SW 1271 (cell line): Measurements from ENCODE around the gene JCAD.
"Not testable (repeated sequence)": the region's sequence is repeated elsewhere in the genome, so short reads cannot be mapped to it uniquely, and the experiment has no call there.

Experiments
- DNase-seq, 2 experiments: peaks; one replicate each; lab custom pipeline; 2025; lab: John Stamatoyannopoulos, UW

JCAD gene

DNA sequence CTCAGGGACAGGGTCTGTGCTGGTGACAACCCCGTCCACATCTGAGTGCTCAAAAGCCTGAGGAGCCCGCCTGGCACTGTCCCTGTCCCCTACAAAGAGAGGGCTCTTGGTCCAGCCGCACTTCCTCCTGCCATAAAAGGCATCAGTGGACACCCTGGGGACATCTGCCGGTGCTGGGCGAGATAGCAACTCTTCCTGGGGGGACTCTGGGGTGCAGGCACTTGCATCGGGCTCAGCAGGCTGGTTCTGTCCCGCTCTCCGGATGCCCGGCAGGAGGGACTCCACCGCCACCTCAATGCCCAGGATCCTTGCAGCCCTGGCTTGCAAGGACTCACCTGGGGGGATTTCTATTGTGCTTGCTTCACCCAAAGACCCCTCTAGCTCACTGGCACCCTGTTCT is 32.8 kb downstream of the JCAD start:
- DNase-seq: no peak

DNA sequence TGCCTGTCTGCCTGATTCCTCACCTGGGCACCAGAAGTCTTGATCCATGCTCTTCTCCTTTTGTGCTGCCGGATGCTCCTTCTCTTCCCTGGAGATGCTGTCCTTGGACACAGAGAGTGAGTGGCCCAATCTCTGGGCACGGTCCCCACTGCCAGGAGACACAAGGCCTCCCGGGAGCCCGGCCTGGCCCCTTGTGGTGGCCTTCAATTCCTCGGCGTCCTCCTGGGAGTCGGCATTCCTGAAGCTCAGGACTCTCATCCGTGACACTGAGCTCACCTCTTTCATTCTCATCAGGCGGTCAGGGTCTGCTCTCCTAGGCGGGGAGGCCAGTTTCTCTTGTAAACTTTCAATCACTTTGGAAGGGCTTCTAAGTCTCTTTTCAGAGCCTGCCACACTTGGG is 33.3 kb downstream of the JCAD start:
- DNase-seq: no peak

DNA sequence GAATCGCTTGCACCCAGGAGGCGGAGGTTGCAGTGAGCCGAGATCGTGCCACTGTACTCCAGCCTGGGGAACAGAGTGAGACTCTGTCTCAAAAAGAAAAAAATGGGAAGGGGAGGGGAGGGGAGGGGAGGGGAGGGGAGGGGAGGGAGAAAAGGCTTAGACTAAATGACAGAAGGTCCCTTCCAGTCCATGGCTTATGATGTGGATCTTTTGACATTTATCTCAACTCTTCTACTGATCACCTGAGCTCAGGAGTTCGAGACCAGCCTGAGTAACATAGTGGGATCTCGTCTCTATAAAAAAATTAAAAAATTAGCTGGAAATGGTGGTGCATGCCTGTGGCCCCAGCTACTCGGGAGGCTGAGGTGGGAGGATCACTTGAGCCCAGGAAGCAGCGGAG is 34.0 kb downstream of the JCAD start:
- not testable (repeated sequence) for DNase-seq

DNA sequence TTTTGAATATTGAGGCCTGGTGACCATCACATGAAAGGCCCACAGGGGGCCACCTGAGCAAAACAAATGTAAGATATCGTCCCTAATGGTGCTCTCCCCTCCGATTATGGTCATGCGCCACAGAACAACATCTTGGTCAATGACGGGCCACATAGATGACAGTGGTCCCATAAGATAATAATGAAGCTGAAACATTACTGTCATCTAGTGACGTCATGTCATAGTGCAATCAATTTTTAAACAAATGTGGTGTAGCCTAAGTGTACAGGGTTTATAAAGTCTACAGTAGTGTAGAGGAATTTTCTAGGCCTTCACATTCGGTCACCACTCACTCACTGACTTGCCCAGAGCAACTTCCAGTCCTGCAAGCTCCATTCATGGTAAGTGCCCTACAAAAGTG is 36.8 kb downstream of the JCAD start:
- DNase-seq: no peak

DNA sequence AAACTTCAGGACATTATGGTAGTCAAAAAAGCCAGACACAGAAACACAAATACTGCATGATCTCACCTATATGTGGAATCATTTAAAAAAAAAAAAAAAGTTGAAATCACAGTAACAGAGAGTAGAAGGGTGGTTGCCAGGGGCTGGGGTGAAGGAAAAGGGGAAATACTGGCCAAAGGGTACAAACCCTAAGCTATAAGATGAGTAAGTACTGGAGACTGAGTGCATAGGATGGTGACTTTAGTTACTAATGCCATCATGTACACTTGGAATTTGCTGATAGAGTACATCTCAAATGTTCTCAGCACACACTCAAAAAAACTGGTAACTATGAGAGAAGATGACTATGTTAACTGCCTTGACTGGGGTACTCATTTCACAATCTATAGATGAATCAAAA is 39.9 kb downstream of the JCAD start:
- no peak for DNase-seq

DNA sequence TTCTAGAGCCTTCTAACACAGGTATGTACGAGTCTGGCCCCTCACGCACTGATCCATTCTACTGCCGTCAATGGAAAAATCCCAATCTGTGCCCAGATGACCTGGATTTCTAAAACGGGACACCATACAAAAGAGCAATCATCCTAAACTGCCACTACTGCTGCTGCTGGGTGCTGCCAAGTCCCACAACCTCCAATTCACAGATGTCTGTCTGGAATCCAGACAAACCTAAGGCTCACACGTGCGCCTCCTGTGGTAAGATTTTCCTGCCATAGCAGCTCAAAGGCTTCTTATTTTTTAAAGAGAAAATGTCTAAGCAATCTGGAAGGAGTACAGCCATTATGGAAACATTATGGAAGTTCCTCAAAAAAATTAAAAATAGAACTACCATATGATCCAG is 40.9 kb downstream of the JCAD start:
- no peak for DNase-seq

DNA sequence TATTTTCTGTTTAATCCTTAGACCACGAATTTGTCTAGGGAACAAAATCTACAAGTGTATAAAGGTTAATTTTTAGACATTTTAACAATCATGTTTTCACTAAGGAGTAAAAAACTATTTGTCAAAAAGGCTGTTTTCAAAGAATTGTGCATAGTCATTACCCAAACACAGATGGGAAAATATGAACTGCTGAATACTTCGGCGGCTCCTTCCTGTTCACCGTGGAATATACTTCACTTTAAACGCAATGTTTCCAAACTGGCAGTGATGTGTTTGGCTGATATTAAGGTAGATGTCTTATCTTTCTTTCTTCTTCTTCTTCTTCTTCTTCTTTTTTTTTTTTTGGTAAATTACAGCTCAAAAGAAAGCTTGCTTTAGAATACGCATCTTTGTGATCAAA is 41.4 kb downstream of the JCAD start:
- DNase-seq: no peak

DNA sequence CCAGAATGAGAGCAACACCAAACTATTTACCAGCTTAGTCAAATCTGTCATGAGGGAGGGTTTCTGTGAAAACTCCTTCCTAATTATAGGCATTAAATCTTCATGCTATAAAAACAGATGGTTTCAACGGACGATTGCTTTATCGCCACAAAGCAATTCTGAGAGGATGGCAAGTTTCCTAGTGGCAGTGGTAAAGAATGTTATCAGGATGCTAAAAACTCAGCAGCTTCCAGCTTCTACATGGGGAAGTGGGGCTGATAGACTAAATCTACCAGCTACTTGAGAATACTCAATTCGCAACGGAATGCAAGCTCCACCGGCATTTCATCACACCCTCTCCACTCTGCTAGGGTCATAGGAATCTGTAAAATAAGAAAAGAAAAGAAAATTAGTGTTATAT is 41.8 kb downstream of the JCAD start:
- no peak for DNase-seq

DNA sequence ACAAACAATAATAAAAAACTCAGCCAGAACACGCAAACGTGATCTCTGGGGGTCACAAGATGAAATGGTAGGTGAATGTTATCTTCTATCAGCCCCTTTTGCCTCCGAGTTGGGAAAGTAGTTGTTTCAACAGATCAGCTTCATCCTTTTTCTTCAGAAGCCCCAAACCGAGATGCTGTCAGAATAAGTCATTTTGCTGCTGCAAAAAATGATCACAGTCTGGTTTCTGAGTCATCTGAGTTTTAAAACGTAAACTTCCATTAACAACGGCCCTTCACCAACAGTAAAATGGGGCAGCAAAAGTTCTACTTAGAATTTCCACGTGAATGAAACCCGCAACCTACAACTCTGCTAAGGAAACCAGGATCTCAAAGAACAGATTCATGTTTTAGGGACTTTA is 44.9 kb downstream of the JCAD start:
- DNase-seq: no peak

DNA sequence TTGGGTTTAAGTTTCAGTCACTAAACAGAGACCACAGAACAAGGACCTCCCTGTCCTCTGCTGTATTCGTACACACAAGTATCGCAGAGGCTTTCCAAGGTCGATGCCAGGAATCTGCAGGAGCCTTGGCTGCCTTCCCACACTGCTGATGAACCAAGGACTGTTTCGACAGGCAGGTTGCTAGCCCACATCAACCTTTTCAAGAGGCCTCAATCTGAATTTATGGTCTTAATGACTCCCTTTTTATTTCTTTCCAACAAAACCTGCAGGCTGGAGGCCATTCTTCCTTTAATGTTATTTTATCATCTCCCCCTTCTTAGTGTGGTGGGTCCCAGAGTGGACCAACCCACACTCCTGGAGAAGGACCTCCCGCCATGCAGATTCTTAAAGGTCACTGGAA is 45.6 kb downstream of the JCAD start:
- DNase-seq: no peak

DNA sequence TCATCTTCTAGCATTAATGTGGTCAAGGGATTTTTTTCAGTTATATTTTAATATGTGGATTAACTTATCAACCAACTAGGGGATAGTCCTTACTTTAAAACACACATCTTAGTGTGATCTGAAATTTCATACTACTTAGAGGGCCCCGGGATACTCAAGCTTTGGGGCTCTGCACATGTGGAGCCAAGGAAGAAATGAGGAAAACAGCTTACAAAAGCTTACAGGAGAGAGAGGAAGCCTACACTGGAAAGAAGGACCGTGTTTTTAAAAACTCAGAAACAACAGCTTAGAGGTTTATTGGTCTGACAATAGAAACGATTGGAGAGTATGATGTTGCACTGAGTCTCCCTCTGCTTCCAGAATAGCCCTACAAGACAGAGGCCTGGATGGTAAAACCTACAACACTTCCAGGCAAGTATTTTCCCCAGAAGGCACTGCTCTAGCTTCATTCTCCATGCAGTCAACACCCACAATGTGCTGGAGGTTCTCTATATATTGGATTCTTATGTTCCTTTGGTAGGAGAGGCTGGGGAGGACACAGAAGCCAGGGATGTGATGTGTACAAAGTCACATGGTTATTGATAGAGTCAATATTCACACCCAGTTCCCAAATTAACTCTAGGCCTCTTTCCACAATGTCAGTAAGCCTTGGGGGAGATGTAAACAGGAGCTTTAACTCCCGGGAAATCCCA is 47.3 kb downstream of the JCAD start:
- no peak for DNase-seq

DNA sequence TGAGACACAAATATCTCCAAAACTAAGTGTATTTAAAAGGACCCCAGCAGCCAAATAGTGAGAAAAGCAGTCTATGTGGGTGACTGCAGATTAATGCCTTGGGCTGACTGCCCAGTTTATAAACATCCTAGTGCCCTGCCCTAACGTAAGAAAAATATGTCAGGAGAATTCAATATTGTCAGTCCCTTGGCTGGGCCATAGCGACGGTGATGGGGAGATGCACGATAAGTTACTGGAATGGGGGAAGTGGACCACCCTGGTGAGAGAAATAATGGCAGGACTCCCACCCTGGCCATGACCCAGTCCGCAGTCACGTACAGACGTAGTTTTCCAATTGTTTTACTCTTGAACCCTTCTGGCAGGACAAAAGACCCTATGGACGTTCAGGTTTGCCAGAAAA is 48.0 kb downstream of the JCAD start:
- DNase-seq: no peak

DNA sequence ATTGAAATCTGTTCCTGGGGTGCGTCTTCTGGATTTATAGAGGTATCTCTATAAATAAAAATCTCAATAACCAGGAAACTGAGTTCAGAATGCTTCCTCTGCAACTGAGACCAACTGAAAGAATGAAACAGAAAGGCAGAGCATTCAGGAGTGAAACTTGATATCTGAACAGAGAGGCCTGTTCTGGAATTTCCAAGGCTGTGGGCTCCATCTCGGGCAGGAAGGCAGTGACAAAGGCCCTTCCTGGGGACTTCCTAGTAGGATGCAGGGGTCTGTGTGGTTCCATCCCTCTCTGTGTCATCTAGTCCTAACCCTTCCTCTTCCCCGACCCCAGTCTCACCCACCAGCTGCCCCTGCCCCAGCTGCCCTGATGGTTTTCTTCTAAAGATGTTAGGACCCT is 52.0 kb downstream of the JCAD start:
- no peak for DNase-seq

DNA sequence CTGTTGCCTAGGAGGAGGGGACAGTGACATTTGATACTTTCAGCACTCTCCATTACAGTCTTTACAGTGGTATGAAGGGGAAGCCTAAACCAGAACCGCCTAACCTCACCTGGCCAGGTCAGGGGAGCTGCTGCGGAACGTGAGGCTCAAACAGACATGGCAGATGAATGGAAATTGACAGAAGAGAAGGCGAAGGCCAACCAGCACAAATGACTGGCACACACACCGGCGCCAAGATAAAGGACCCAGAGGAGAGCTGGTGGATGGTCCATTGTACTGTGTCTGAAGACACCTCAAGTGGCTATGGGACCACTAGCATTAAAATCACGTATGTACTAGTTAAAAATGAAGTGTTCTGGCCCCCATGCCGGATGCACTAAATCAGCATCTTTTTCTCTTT is 53.0 kb downstream of the JCAD start:
- no peak for DNase-seq

DNA sequence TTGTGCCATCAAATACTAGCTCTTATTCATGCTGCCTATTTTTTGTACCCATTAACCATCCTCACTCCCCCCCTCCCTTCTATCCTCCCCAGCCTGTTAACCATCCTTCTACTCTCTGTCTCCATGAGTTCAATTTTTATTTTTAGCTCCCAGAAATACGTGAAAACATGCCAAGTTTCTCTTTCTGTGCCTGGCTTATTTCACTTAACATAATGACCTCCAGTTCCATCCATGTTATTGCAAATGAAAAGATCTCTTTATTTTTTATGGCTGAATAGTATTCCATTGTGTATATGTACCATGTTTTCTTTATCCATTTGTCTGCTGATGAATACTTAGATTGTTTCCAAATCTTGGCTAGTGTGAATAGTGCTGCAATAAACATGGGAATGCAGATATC is 54.3 kb downstream of the JCAD start:
- not testable (repeated sequence) for DNase-seq

DNA sequence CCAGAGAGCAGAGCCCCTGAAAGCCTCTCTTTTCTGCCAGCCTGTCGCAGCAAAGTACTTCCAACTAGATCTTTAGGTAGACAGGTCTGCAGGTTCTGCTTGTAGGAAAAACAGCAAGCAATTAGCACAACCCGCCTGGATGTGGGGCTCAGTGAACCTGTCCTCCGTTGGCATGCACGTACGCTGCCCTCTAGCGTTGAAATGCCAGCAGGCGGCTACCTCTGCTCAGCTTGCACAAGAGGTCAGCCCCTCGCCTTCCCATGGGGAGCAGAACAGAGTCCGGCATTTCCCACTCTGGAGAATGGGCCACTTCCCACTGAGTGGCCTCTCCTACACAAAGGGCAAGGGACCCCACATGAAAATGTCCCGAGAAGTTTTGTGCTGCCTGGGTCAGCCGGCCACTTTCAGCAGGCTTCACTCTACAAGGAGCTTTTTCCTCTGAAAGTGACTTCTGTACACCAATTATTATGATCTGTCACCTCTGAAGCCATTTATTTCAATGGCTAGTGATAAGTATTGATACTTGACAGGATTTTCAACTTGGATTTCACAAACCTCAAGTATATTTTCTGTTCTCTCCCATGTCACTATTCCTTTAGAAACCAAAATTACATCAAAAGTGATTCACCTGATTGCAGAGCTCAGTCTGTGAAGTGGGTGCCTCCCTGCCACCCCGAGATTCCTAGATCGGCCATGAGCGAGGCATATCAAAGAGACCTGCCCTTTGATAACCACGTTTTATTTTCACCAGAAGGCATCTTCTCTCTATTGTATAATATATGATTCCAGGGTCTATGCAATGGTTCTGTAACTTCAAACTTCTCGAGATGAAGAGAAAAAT is 56.7 kb downstream of the JCAD start:
- peak; percentile 51 to 83 for DNase-seq

DNA sequence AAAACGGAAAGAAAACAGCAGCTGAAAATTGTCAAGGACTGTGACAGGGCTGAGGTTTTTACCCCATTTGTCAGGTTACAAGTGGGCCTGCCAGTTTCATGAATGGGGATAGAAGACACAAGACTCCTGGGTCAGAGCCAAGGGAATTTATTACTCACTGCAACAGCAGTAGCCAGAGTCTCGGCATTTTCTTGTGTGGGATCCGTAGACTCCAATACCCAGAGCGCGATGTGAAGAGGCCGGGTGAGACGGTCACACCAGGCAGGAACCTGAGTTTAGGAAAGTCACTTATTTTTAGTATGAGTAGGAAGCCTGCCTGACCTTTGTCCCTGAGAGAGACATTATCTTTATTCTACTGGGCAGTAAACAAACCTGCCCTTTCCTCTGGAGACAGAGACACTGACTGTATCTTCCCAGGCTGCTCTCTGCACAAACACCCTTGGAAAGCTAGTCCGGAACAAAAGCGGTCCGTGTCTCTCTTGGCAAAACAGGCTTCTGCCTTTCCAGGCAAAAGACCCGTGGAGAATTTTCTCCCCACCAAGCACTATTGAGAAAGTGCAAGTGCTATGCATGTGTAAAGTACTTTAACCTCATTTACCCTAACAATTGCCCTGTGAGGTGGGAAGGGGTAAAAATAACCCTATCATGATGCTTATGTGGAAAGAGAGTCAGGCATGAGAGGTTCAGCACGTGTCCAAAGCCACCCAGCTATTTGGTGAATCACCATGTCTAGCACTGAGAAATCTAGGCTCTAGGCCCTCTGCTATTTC is 58.4 kb downstream of the JCAD start:
- no peak for DNase-seq

DNA sequence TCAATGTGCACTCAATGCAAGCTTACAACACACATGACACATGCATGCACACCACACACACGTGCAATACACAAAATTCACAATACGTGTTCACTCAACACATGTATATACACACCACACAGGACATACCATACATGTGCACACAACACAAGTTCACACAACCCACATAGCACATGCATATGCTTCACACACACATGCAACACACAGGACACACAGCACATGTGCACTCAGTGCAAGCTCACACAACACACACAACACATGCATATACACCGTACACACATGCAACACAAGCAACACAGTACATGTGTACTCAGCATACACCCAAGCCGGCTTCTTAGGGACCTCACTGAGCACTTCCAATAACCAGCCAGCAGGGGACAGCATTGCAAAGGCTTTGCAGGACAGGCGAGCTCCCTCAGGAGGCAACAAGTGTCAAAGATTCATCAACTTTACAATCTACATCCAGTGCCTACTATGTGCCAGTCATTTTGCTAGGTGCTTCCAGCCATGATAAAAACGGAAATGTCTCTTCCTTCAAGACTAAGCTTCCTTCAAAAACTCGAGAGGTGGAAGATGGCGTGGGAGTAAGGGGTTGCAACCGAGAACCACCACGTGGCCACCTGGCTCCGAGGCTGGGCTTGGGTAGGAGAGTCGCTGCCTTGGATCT is 61.1 kb downstream of the JCAD start:
- peak; percentile 57 to 85 for DNase-seq

DNA sequence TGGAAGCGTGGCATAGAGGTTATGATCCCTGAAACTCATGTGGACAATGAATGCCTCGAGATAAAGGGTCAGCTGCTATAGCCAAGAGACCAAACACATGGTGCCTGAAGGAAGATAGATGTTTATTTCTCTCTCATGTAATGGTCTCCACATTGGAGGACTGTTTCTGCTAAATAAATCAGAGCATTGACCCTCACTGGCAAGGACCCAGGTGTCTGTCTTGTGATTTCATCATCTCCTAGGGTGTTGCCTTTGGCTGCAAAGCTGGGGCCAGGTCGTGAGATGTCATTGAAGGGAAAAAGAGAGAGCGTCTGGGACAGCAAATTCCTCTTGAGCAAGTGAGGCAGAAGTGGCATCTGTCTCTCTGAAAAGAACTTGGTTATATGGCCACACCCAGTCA is 64.6 kb downstream of the JCAD start:
- no peak for DNase-seq

DNA sequence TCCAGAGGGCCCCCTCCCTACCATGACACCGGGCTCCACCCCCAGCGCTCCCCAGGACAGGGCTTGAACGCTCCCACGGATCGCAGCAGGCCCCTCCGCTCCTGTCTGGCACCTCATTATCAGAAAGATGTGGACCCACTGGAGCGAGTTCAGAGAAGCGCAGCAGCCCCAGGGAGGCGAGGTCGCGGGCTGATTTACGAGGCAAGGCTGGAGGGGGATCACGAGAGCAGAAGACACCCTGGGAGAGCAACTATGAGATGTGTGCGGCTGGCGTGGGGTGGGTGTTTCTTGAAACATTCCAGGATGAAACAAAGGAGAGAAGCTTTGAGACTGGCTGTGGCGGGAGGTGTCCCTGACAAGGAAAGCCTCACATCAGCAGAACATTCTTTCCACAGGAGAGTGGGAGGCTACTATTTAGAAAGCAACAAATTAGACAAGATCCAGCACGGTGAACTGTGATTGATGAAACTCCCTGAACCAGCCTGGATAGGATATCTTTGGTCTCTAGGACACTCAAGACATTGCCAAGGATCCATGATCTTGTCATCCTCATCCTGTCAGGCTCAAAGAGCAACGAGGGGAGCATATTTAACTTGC is 66.0 kb downstream of the JCAD start:
- DNase-seq: no peak

DNA sequence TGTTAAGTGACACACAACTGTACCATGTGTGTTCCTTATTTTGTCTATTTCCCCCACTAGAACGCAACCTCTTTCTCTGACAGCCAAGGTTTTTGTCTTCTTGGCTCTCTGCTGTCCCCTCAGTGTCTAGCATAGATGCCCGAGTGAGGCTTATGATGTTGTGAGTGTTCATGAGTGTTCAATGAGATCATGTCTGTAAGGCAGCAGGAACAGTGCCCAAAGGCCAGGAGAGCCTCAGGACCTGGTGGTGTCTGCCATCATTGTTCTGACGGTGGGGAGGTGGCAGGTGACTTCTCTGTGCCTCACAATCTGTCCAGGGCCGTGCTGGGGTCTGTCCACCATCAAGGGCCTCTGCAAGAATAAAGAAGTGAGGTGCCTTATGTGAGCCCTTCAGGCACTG is 66.5 kb downstream of the JCAD start:
- no peak for DNase-seq

DNA sequence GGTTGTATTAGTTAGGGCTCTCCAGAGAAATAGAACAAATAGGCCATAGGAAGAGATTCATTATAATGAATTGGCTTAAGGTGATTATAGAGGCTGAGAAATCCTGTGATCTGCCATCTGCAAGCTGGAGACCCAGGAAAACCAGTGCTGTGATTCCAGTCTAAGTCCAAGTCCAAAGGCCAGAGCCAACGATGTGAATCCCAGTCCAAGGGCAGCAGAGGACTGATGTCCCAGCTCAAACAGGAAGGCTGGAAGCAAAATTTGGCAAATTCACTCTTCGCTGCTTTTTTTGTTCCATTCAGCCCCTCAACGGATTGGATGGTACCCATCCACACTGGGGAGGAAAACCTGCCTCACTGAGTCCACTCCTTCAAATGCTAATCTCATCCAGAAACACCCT is 68.0 kb downstream of the JCAD start:
- no peak for DNase-seq
